ENCODE measurements around the gene GABRA1.

GRCh38 chr5:161897033-161897432, 49.1 kb downstream of the GABRA1 start:
- TF ChIP-seq CTCF (IDR thresholded peaks at IDR 0.05) (no peak), POLR2A (IDR thresholded peaks at IDR 0.05) (no peak), EP300 (IDR thresholded peaks at IDR 0.05) (no peak)
